GM12872 (cell line): ENCODE measurements around the gene KIDINS220.

Source experiments
- CTCF ChIP-seq: IDR thresholded peaks from 3 replicates; pipeline ENCODE4 v1.5.1; 2011; ENCODE audit warnings: low read depth, mild to moderate bottlenecking, low read length, moderate library complexity; ENCODE audit not compliant: insufficient read depth

KIDINS220 gene

GRCh38 chr2:8725838-8726237 is 111.6 kb downstream of the KIDINS220 start:
- no peak for TF ChIP-seq CTCF

DNA sequence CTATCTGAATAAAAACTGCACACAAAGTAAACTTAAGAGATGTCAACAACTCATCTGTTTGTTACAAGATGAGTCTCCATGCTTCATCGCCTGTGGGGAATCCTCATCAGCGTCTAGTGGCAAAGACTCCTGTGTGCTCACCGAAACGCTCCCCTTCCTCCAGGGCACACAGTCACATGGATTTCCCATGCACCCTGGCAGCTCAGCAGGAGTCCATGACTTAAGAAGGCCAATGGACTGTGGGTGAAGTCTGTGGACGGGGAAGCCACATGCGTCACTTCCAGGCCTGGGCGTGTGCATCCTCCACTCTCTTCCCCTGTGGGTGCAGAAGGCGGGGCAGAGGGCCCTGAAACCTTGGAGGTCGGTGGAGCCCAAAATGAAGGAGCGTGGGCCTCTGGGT is 114.4 kb downstream of the KIDINS220 start:
- no peak for TF ChIP-seq CTCF

DNA sequence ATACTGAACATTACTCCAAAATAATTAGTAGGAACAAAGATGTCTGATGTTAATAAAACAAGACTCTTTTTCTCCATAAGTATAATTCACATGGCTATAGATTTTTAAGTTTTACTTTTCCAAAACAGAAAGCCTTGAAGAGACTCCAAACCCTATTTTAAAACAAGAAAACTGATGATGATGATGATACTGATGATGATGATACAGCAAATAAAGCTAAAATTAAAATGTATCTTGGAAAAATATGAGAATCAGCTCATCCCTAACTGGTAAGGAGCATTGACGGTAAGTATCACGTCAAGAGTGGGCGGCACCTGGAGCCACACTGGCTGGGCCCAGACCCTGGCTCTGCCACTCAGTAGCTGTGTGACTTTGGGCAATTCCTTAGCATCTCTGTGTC is 116.0 kb downstream of the KIDINS220 start:
- TF ChIP-seq CTCF: no peak

GRCh38 chr2:8720741-8721140 is 116.7 kb downstream of the KIDINS220 start:
- TF ChIP-seq CTCF: no peak

- TF ChIP-seq CTCF: no peak
Observed at GRCh38 chr2:8719528-8719927, 117.9 kb downstream of the KIDINS220 start.

DNA sequence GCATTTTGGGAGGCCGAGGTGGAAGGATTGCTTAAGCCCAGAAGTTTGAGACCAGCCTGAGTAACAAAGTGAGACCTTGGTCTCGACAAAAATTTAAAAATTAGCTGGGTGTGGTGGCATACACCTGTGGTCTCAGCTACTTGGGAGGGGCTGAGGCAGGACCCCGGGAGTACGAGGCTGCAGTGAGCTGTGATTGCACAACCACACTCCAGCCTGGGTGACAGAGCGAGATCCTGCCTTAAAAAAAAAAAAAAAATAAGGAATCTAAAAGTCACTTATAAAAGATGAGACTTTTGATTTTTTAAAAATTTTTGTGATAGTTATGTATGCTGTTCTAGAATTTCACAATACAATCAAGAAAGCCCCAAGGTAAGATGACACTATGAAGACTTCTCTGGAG is 122.4 kb downstream of the KIDINS220 start:
- TF ChIP-seq CTCF: no peak

DNA sequence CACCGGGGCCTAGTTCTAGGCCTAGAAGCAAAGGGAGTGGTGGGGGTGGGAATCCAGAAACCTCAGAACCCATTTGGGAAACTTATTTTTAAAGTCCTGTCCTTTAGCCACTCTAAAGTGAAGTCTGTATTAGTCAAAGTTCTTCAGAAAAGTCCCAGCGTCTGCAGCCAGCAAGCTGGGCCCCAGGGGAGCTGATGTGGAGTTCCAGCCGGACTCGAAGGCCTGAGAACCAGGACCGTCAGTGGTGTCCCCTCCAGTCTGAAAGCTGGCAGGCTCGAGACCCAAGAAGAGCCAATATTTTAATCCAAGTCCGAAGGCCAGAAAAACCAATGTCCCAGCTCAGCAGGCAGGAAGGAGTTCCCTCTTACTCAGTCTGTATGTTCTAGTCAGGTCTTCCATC is 123.1 kb downstream of the KIDINS220 start:
- no peak for TF ChIP-seq CTCF

DNA sequence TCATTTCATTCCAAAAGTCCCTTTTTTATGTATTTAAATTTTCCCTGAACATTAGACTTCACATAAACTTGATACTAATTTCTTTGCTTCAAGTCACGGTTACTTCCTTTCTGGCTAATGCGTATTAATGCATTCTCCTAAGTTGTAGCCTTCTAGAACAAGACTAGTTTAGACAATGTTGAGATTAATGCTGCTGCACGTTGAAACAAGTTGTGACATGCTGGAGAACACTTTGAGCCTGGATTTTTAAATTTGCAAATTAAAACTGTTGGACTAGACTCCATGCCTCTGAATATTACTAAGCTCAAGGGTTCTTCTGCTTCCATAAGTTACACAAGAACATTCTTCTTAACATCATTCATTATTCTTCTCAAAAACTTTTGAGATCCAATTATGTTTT is 126.5 kb downstream of the KIDINS220 start:
- TF ChIP-seq CTCF: no peak
